NCI-H2171 treated with DMSO at 0.1 percent for 48 hours (cell line): ENCODE results near the gene OR4K17.
"Not testable (repeated sequence)": the region's sequence is repeated elsewhere in the genome, so short reads cannot be mapped to it uniquely, and the experiment has no call there.

Experiments
- DNase-seq: peaks from one replicate; lab custom pipeline; 2025; lab: John Stamatoyannopoulos, UW

Gene OR4K17

GRCh38 chr14:20110438-20110837 is at the start of gene OR4K17:
TSS of gene OR4K17 (plus strand) at chr14:20110739. CDS start at chr14:20117500, 6,761 bp downstream.
- no peak for DNase-seq

- no peak for DNase-seq
Measured at GRCh38 chr14:20092050-20092449, 18.5 kb upstream of the OR4K17 start.

GRCh38 chr14:20093442-20093841 is 17.1 kb upstream of the OR4K17 start:
- no peak for DNase-seq

GRCh38 chr14:20098926-20099770 is 11.4 kb upstream of the OR4K17 start:
- DNase-seq: not testable (repeated sequence)

GRCh38 chr14:20112321-20112720 is 1.8 kb downstream of the OR4K17 start:
- no peak for DNase-seq

- no peak for DNase-seq
Measured at GRCh38 chr14:20116748-20117147, 6.2 kb downstream of the OR4K17 start.

GRCh38 chr14:20118795-20119194 is 8.3 kb downstream of the OR4K17 start:
- peak; percentile 22 for DNase-seq

GRCh38 chr14:20138520-20138919 is 28.0 kb downstream of the OR4K17 start, which contains the start of gene OR4N5:
TSS of gene OR4N5 (plus strand) at chr14:20138820. CDS start at chr14:20143736, 4,916 bp downstream.
- no peak for DNase-seq

GRCh38 chr14:20143911-20144310 is 33.4 kb downstream of the OR4K17 start:
- DNase-seq: no peak

GRCh38 chr14:20144820-20145219 is 34.3 kb downstream of the OR4K17 start:
- no peak for DNase-seq

GRCh38 chr14:20164462-20164861 is 53.9 kb downstream of the OR4K17 start:
- no peak for DNase-seq

GRCh38 chr14:20167091-20167490 is 56.6 kb downstream of the OR4K17 start:
- DNase-seq: no peak

GRCh38 chr14:20169852-20170251 is 59.3 kb downstream of the OR4K17 start:
- not testable (repeated sequence) for DNase-seq
